ENCODE data around the gene TPPP3.
A peak's percentile ranks its signal among the peaks of the same experiment; 100 is the strongest.
"Not testable (repeated sequence)": the region's sequence is repeated elsewhere in the genome, so short reads cannot be mapped to it uniquely, and the experiment has no call there.

The TPPP3 gene

GRCh38 chr16:67426022-67426421, 32.7 kb upstream of the TPPP3 start:
- DNase-seq (ENCODE audit: low spot score), result no peak

- DNase-seq (ENCODE audit: low spot score), result no peak
Observed at GRCh38 chr16:67425580-67425979, 32.3 kb upstream of the TPPP3 start.

DNA sequence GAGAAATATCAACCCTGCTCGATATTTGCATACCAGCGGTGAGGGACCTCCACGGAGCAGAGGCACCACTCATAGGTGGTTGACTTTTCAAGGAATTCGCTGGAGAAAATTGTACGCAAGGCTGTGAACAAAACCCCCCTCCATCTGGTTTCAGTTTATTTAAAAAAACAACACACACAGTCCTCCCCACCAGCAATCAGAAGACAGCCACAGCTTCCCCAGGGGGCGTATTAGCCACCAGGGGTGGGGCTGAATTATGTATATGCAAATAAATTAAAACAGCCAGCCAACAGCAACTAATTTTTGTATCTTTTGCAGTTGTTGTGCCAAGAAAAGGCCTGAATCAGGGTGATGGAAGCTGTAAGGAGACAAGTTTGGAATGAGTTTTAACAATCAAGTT, 31.8 kb upstream of the TPPP3 start:
- DNase-seq (ENCODE audit: low spot score), result no peak

GRCh38 chr16:67424261-67424615, 30.9 kb upstream of the TPPP3 start:
- no peak for DNase-seq (ENCODE audit: low spot score)

DNA sequence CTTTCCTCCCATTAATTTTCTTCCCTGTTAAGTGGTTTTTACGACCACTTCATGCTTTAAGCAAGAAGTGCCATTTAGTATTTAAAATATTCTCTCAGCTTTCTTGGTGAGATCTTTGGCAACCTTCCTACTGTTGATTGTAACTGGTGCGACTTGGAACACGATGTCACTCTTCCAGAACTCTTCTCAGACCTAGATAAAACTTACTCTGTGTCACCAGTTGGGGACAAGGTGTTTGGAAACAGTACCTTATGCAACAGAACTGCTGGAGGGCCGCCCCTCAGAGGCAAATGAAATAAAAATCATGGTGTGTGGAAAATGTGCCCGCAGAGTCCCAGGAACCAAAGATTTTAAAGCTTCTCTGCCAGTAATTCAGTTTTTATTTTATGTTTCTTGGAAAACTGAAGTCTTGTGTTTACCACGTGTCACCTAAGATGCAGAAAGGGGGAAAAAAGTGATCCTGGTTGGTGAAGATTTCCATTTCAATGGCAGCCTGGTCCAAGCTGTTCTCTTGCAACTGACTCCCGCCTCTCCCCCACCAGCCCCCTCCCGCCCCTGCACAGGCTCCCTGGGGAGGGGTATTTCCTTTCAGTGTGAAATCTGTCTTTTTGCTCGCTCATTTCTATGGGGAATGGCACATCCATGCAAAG, 30.4 kb upstream of the TPPP3 start:
- no peak for DNase-seq (ENCODE audit: low spot score)

GRCh38 chr16:67423015-67423414, 29.7 kb upstream of the TPPP3 start:
- no peak for DNase-seq (ENCODE audit: low spot score)

- no peak for DNase-seq (ENCODE audit: low spot score)
Observed at GRCh38 chr16:67421030-67421429, 27.7 kb upstream of the TPPP3 start.

DNA sequence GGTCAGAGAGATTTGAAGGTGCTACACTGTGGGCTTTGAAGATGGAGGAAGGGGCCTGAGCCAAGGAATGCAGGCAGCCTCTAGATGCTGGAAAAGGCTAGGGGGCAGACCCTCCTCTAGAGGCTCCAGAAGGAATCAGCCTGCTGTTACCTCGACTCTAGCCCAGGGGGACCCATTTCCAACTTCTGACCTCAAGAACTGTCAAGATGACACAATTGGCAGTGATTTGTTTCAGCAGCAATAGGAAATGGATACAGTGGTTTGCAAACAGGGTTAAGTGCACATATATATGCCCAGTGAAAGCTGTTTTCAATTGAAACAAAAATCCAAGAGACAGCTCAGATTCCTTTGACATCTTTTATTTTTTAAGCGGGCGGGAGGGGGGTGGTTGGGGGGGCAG, 26.6 kb upstream of the TPPP3 start:
- DNase-seq (ENCODE audit: low spot score), result no peak

- DNase-seq (ENCODE audit: low spot score), result no peak
Observed at GRCh38 chr16:67419502-67419901, 26.2 kb upstream of the TPPP3 start.

- no peak for DNase-seq (ENCODE audit: low spot score)
Observed at GRCh38 chr16:67417333-67418061, 24.2 kb upstream of the TPPP3 start.

GRCh38 chr16:67415872-67416793, 22.8 kb upstream of the TPPP3 start, which contains the start of gene ZDHHC1:
Gene ZDHHC1, minus strand, starts transcription at chr16:67416477. Its CDS starts 8,702 bp downstream, at chr16:67407775.
- DNase-seq (ENCODE audit: low spot score), result peak; percentile 76

GRCh38 chr16:67415421-67415820, 22.1 kb upstream of the TPPP3 start:
- DNase-seq (ENCODE audit: low spot score), result not testable (repeated sequence)

GRCh38 chr16:67413978-67414911, 20.9 kb upstream of the TPPP3 start:
- no peak for DNase-seq (ENCODE audit: low spot score)

GRCh38 chr16:67412294-67412693, 19.0 kb upstream of the TPPP3 start:
- no peak for DNase-seq (ENCODE audit: low spot score)

- DNase-seq (ENCODE audit: low spot score), result no peak
Observed at GRCh38 chr16:67411339-67411738, 18.0 kb upstream of the TPPP3 start.

DNA sequence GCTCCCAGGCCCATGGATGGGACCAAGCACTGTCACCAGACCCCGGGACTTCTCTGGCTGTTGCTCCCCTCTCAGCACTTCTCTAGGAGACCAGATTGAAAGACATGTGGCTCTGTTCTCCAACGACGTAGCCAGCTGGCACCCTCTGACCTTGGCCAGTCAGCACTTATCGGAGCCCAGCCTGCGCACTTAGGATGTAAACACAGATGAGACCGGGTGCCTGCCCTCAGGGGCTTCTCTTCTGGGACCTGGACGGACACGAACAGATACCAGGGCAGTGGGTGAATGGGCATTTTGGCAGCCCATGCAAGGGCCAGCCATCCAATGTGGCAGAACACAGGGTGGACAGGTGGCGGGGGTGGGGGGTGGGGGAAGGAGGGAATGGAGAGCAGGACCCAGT, 16.3 kb upstream of the TPPP3 start:
- no peak for DNase-seq (ENCODE audit: low spot score)

DNA sequence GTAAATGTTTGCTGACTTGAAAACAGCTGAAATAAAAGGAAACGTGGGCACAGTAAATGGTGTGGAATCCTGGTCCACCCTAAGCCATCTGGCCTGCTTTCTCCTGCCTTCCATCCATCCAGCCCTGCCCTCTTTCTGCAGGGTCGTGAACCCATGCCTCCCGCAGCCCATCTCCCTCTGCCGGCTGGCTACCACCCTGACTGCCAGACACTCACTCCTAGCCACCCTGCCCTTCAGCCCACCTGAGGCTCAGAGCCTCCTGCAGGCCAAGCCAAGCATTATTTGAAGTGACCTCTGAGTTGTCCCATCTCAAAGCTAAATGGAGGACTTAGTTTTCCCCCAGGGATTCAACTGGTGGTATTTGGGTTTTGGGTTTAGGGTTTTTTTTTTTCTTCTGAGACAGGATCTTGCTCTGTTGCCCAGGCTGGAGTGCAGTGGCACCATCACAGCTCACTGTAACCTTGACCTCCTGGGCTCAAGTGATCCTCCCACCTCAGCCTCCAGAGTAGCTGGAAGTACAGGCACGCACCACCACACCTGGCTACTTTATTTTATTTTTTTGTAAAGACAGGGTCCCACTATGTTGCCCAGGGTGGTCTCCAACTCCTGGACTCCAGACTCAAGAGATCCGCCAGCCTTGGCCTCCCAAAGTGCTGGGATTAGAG, 14.6 kb upstream of the TPPP3 start:
- DNase-seq (ENCODE audit: low spot score), result no peak

DNA sequence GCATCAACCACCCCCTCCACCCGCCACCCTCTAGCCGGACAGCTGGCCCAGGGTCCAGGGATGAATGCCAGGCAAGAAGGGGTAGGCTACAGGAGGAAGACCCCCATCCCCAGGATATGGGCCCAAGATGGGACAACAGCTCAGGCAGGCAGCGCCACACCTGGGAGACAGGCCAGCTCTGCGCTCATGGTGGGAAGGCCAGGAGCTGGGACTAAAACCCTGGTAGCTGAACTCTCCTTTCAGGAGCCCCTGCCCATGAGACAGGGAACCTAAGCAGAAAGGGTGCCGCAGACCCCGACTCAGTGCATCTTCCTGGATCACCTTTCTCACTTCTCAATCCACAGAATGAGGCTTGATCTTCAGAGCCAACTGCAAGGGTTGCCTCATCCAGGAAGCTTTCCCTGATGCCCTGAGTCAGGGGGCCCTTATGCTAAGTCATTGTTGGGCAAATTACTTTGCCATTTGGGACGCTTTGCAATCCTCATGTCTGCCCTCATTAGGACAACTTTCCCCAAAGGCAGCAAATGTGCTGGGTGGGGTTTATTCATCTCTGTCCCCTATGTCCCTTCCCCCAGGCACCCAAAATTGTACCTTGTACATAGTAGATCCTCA, 14.0 kb upstream of the TPPP3 start:
- no peak for DNase-seq (ENCODE audit: low spot score)

DNA sequence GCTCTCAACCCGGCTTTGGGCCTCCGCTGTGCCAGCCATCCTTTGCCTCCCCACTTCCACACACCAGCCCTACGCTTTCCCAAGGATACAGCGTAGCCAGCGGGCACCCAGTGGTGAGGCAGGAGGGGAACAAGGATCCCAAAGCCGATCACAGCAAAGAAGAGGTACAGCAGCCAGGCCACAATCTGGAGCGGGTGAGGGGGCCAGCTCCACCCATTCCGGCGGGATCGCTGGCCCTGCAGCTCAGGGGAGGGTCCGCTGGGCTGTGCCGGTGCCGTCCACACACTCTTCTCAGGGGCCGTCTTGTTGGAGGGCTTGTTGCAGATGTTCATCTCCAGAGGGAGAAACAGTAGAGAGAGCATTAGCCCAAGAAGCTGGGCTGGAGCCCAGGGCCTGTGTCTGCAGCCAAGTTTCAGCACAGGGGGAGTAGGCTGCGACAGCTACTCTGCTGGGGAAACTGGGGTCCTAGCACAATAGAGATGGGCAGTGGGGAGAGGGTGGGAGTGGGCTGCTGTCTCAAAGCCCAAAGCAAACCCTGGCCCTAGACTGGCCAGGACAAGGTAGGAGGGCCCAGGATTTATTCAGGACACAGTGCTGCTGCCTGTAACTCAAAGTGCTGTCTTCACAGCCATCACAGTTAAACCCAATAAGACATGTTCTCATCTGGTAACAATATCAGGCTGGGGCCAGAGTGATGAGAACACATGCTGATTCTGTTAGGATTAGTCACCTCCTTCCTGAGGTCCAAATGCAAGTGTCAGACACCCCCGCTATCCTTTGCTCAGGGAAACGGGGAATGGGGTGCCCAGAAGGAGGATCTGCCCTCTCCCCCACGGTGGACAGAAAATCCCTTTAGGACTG, 13.0 kb upstream of the TPPP3 start:
- DNase-seq (ENCODE audit: low spot score), result peak; percentile 85

DNA sequence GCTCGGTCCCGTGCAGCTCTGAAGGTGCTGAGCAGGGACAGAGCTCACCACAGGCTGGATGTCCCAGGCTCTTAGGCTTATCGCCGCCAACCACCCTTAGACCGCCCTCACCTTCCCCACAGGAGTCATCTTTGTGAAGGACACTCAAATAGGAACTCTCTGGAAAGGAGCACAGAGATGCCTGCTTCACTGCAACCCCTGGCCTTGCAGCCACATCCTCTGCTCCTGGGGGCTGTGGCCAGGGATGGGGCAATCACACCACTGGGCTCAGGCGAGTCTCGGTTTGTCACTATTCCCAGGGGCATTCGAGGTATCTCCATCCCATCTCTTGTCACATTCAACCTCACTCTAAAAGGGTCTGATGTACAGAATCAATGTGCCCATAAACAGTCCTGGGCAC, 12.0 kb upstream of the TPPP3 start:
- DNase-seq (ENCODE audit: low spot score), result no peak
